DLD1 (cell line): ENCODE measurements around the gene CACNA1B.

ENCODE experiments used
- in situ Hi-C: cut with HindIII; loops from 2 replicates; pipeline ENCODE4 v1.10.0; 2017; ENCODE audit warnings: low sequenced_read_pairs

Gene CACNA1B

GRCh38 chr9:137978262-137978714 lies 100.7 kb downstream of the CACNA1B start:
- in situ Hi-C loops: no loop called here

GRCh38 chr9:137982200-137982599 lies 104.6 kb downstream of the CACNA1B start:
- in situ Hi-C loops: no loop called here

GRCh38 chr9:137984005-137984404 lies 106.4 kb downstream of the CACNA1B start:
- in situ Hi-C loops: no loop called here

GRCh38 chr9:137984520-137985257 lies 107.1 kb downstream of the CACNA1B start:
- in situ Hi-C loops: no loop called here

- in situ Hi-C loops: no loop called here
Measured at GRCh38 chr9:137985637-137986071, 108.1 kb downstream of the CACNA1B start.

GRCh38 chr9:137986268-137987099 lies 108.9 kb downstream of the CACNA1B start:
- in situ Hi-C loops: no loop called here

GRCh38 chr9:137987244-137988030 lies 109.9 kb downstream of the CACNA1B start:
- in situ Hi-C loops: no loop called here

GRCh38 chr9:137988051-137988450 lies 110.5 kb downstream of the CACNA1B start:
- in situ Hi-C loops: no loop called here

GRCh38 chr9:137988701-137989100 lies 111.1 kb downstream of the CACNA1B start:
- in situ Hi-C loops: no loop called here

- in situ Hi-C loops: no loop called here
Measured at GRCh38 chr9:137989156-137989555, 111.6 kb downstream of the CACNA1B start.

GRCh38 chr9:137989999-137990715 lies 112.6 kb downstream of the CACNA1B start:
- in situ Hi-C loops: no loop called here

GRCh38 chr9:138003485-138004190 lies 126.1 kb downstream of the CACNA1B start:
- in situ Hi-C loops: no loop called here

GRCh38 chr9:138006576-138007233 lies 129.1 kb downstream of the CACNA1B start:
- in situ Hi-C loops: no loop called here

- in situ Hi-C loops: no loop called here
Measured at GRCh38 chr9:138007566-138007917, 130.0 kb downstream of the CACNA1B start.

GRCh38 chr9:138007918-138008841 lies 130.6 kb downstream of the CACNA1B start:
- in situ Hi-C loops: no loop called here

- in situ Hi-C loops: no loop called here
Measured at GRCh38 chr9:138009016-138009802, 131.6 kb downstream of the CACNA1B start.

GRCh38 chr9:138009803-138010690 lies 132.5 kb downstream of the CACNA1B start:
- in situ Hi-C loops: no loop called here
